Endothelial cell of hepatic sinusoid (primary cell): ENCODE measurements around the gene EGFR.
"Not testable (repeated sequence)": the region's sequence is repeated elsewhere in the genome, so short reads cannot be mapped to it uniquely, and the experiment has no call there.

ENCODE experiments used
- in situ Hi-C: cut with HindIII; loops from 2 replicates; pipeline ENCODE4 v1.10.0; 2017; ENCODE audit warnings: low sequenced_read_pairs

EGFR gene

DNA sequence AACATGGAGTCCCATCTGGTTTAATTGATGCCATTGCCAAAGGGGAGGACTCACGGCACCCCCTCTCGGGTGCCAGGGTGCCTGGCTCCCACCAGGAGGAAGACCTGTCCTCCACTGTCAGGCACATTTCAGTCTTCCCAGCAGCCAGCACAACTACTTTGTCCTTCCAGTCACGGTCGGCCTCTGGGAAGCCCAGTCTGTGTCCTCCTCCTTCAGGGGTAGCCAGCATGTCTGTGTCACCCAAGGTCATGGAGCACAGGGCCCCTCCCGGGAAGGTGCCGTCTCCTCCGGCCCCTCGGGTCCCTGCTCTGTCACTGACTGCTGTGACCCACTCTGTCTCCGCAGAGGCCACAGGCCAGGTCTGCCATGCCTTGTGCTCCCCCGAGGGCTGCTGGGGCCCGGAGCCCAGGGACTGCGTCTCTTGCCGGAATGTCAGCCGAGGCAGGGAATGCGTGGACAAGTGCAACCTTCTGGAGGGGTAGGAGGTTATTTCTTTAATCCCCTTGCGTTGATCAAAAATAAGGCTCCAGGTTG lies 142.4 kb downstream of the EGFR start:
- in situ Hi-C loops, result no loop called here

DNA sequence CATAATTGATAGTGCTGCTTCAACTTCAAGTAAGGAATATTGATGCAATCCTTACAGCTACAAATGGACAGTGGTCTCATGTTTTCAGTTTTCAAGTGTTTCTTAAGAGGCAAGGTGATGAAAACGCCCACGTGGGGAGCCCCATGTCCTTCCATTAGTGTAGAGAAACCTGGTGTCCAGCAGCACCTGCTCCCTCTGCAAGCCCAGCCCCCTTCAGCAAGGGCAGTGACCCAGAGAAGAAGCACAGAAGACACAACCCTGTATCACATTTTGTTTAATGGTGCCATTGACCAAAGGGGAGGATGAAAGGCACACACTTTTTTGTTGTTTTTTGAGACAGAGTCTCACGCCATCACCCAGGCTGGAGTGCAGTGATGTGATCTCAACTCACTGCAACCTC lies 143.7 kb downstream of the EGFR start:
- in situ Hi-C loops, result no loop called here

DNA sequence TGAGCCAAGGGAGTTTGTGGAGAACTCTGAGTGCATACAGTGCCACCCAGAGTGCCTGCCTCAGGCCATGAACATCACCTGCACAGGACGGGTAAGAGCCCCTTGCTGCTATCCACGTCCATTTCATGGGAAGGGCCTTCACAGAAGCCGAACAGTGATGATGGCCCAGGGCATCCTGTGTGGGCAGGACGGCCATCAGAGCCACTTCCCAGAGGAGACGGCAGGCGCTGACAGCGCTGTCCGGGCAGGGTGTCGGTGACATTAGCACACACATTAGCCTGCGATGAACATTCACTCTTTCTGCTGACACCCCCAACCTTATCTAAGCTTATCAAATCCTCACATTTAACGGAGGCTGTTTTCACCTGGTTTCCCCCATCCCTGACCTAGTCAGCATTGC lies 144.9 kb downstream of the EGFR start:
- in situ Hi-C loops, result no loop called here

DNA sequence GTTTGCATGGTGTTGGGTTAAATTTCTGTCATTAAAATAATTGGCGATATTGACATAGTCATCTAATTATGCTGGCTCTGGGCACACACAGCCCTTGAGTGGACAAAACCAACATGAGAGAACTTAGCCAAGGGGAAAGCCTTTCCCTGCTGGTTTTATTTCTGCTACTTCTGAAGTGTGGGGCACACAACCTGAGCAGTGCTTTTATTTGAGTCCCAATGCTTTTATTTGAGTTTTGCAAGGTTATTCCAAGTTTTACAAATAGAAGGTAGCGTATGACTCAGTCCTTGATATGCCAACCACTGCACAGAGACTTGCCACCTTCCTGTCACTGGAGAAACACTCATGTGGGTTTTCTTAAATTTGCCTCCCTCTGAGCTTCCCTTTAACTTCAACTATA lies 145.7 kb downstream of the EGFR start:
- in situ Hi-C loops, result no loop called here

DNA sequence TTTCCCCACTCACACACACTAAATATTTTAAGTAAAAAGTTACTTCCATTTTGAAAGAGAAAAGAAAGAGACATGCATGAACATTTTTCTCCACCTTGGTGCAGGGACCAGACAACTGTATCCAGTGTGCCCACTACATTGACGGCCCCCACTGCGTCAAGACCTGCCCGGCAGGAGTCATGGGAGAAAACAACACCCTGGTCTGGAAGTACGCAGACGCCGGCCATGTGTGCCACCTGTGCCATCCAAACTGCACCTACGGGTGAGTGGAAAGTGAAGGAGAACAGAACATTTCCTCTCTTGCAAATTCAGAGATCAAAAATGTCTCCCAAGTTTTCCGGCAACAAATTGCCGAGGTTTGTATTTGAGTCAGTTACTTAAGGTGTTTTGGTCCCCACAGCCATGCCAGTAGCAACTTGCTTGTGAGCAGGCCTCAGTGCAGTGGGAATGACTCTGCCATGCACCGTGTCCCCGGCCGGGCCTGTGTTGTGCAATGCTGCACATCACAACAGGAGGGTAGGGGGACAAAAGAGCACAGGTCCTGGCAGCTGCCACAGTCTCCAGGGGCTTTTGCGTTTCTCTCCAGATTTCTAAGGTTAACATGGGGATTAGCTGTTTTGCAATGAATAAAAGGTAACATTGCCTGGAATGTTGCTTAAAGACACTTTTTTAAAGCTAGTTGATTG lies 146.5 kb downstream of the EGFR start:
- in situ Hi-C loops, result no loop called here

DNA sequence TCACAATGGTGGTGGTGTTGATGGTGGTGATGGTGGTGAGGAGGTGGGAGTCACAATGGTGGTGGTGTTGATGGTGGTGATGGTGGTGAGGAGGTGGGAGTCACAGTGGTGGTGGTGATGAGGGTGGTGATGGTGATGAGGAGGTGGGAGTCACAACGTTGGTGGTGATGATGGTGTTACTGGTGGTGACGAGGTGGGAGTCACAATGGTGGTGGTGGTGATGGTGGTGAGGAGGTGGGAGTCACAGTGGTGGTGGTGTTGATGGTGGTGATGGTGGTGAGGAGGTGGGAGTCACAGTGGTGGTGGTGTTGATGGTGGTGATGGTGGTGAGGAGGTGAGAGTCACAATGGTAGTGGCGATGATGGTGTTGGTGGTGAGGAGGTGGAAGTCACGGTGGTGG lies 148.5 kb downstream of the EGFR start:
- in situ Hi-C loops, result not testable (repeated sequence)

DNA sequence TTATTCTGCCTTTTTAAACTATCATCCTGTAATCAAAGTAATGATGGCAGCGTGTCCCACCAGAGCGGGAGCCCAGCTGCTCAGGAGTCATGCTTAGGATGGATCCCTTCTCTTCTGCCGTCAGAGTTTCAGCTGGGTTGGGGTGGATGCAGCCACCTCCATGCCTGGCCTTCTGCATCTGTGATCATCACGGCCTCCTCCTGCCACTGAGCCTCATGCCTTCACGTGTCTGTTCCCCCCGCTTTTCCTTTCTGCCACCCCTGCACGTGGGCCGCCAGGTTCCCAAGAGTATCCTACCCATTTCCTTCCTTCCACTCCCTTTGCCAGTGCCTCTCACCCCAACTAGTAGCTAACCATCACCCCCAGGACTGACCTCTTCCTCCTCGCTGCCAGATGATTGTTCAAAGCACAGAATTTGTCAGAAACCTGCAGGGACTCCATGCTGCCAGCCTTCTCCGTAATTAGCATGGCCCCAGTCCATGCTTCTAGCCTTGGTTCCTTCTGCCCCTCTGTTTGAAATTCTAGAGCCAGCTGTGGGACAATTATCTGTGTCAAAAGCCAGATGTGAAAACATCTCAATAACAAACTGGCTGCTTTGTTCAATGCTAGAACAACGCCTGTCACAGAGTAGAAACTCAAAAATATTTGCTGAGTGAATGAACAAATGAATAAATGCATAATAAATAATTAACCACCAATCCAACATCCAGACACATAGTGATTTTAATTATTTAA lies 151.7 kb downstream of the EGFR start:
- in situ Hi-C loops, result no loop called here

DNA sequence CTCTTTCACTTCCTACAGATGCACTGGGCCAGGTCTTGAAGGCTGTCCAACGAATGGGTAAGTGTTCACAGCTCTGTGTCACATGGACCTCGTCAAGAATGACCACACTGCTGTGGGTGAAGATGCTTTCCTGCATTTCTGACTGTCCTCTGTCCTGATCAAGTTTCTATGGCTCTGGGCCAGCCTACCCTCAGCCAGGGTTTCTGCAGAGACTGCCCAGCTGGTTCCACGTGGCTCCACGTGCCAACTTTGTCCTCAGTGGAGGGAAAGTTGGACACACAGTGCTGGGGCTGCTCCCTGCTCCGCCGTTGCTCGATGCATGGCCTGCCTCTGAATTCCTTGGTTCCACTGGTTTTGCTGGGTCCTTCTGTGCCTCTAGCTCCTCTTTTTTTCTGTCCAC lies 152.3 kb downstream of the EGFR start:
- in situ Hi-C loops, result no loop called here

DNA sequence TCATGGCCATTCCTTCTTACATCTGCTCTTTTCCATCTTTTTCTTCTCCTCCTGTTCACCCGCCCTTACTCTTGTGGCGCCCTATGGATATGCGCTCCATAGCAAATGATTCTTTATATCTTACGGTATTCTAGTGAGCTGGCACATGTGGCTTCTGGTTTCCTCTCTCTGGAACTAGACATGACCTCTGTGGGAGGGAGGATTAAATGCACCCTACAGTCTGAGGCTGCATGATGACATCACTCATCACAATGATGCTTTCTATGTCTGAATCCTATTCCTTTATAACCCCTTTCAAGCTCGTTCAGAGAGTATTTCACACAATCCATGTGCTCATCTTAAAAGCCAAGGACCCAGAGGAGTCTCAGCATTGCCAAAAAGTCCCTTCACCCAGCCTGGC lies 153.3 kb downstream of the EGFR start:
- in situ Hi-C loops, result no loop called here

DNA sequence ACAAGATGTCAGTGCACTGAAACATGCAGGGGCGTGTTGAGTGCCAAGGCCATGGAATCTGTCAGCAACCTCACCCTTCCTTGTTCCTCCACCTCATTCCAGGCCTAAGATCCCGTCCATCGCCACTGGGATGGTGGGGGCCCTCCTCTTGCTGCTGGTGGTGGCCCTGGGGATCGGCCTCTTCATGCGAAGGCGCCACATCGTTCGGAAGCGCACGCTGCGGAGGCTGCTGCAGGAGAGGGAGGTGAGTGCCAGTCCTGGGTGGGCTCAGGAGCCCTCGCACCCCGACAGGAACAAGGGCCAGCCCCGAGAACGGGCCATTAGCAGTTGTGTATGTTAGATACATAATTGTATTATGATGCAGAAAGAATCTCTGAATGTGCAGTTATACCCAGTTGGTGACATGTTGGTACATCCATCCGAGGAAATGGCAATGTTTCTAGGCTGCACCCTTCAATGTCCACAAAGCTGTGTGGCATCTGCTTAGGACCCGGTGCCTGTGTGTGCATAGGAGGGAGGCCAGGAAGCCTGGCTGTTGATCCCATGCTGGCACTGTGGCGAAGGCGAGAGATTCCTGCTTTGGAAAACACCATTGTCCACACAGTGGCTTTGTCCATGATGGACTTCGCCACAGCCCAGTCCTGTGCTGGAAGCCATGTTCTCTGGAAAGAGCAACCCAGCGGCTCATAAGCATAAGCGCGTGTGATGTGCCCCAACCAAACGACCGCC lies 154.2 kb downstream of the EGFR start:
- in situ Hi-C loops, result no loop called here

DNA sequence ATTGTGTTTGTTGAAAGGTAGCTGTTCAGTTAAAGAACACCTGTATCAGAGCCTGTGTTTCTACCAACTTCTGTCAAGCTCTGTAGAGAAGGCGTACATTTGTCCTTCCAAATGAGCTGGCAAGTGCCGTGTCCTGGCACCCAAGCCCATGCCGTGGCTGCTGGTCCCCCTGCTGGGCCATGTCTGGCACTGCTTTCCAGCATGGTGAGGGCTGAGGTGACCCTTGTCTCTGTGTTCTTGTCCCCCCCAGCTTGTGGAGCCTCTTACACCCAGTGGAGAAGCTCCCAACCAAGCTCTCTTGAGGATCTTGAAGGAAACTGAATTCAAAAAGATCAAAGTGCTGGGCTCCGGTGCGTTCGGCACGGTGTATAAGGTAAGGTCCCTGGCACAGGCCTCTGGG lies 154.9 kb downstream of the EGFR start:
- in situ Hi-C loops, result no loop called here

DNA sequence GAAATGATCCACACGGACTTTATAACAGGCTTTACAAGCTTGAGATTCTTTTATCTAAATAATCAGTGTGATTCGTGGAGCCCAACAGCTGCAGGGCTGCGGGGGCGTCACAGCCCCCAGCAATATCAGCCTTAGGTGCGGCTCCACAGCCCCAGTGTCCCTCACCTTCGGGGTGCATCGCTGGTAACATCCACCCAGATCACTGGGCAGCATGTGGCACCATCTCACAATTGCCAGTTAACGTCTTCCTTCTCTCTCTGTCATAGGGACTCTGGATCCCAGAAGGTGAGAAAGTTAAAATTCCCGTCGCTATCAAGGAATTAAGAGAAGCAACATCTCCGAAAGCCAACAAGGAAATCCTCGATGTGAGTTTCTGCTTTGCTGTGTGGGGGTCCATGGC lies 155.6 kb downstream of the EGFR start:
- in situ Hi-C loops, result no loop called here

DNA sequence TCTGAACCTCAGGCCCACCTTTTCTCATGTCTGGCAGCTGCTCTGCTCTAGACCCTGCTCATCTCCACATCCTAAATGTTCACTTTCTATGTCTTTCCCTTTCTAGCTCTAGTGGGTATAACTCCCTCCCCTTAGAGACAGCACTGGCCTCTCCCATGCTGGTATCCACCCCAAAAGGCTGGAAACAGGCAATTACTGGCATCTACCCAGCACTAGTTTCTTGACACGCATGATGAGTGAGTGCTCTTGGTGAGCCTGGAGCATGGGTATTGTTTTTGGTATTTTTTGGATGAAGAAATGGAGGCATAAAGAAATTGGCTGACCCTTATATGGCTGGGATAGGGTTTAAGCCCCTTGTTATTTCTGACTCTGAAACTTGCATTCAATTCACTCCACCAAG lies 156.0 kb downstream of the EGFR start:
- in situ Hi-C loops, result no loop called here

DNA sequence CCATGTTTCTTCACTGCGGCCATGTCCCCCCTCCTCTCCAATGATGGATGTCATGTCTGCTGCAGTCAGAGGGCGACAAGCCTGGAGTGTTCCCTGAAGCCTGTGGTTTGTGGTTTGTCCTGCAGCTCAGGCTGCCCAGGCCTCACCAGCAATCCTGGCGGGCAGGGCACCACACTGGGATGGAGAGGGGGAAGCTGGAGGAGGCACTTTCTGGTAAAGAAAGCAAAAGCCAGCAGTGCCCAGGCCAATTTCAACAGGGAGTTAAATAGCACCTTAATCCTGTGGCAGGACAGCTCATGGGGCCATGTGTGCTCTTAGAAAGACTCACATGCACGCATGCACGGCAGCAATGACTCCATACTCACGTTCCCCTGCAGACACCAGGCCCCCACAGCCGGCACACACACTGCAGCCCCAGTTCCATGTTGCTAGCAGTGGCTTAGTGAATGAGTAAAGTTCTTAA lies 158.3 kb downstream of the EGFR start:
- in situ Hi-C loops, result no loop called here

DNA sequence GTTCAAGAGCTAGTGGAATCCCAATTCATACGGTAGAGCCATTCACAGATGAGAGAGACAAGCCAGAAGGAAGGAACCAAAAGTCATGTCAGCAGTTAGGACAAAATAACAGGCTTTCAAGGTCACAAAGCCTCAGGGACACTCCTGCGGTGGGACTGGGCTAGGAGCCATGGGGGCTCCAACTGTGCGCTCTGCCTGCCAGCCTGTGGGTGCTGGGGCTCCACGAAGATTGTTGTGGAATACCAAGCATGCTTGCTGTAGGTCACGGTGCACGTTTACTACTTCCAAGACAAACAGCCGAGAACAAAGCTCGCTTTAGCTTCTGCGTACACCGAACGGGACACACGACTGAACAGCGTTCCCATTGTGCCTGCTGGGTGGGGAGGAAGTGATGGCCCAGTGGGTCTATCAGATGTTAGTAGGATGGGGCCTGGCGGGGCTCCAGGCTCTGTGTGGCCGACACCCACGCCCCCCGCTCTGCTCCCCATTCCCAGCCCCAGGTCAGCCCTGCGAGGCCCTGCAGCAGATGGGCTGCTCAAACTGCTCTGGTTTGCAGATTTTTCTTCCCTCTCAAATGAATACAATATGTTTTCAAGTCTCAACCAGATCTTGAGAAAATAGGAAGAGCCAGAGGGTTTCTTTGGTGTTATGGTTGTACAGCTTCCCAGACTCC lies 158.9 kb downstream of the EGFR start:
- in situ Hi-C loops, result no loop called here

DNA sequence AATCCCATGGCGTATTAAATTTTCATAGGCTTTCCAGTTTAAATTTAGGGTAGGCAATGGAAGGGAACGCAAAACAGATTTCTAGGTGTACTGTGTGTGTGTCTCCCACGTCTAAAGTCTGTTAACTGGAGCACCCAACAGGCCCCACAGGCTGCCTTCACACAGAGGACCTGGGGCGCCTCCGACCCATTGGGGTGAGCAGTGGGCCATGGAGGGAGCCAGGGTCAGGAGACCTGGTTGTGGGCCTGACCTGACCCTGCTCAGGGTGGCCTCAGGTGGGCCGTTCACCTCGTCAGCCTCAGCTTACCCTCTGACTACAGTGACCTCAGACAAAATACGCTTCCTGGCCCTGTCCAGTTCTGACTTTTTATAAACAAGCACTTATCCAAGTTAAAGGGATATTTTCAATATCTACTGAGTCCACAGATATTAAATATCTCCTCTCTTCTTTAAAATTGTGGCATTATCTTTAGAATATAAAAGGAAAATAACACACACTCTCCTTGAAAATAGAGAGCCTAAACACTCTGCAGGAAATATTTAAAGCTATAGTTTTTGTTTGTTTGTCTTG lies 159.6 kb downstream of the EGFR start:
- in situ Hi-C loops, result no loop called here

DNA sequence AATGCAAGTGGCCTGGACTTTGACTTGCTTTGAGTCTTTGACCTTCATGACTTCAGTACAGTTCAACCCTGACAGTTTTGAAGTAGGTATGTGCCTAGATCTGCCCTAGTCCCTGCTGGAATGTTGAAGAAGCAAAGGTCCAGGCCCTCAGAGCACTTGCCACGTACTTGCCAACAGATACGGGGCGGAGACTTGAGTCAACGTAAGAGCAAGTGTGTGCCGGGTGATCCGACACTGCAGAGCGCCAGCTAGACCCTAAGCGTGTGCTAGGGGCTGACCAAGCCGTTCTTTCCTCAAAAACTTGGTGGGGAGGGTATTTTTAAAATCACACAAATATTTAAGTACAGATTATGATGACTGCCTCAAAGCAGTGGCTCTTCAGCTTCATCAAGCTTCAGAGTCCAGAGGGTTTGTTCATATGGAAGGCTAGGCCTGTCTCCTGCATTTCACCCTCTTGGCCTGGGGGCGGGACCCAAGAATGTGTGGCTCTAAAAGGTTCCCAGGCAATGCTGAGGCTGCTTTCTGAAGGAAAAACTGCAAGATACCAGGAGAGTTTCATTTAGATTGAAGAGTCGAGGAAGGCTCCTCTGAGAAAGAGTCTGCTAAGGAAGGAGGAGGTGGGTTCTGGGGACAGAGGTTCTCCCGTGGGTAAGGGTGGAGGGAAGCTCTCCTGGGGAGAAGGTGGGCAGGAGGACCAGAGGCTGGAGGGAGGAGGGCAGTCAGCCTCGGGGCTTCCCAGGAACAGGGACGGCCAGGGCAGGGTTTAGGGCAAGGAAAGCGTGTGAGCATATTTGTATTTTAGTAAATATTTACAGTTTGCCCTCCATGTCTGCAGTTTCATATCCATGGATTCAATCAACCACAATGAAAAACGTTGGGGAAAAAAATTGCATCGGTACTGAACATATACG lies 160.3 kb downstream of the EGFR start:
- in situ Hi-C loops, result no loop called here

DNA sequence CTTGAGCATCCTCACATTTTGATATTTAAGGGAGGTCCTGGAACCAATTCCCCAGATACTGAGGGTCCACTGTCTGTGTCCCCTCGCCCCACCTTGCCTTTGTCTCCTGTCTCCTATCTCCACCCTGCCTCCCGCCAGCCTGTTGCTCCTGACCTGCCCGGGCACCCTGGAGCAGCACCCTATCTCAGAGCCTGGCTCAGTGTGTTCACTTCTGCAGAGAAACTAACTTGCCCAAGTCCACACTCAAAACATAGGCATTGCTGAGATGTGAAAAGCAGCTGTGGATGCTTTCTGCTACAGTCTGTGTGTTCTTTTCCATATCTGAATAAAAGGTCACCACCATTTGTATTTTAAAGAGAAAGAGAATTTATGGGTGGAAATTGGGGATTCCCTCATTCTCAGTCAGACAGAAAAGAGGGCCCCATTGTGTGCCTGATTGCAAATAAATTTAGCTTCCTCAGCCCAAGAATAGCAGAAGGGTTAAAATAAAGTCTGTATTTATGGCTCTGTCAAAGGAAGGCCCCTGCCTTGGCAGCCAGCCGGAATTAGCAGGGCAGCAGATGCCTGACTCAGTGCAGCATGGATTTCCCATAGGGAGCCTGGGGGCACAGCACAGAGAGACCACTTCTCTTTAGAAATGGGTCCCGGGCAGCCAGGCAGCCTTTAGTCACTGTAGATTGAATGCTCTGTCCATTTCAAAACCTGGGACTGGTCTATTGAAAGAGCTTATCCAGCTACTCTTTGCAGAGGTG lies 161.3 kb downstream of the EGFR start:
- in situ Hi-C loops, result no loop called here

DNA sequence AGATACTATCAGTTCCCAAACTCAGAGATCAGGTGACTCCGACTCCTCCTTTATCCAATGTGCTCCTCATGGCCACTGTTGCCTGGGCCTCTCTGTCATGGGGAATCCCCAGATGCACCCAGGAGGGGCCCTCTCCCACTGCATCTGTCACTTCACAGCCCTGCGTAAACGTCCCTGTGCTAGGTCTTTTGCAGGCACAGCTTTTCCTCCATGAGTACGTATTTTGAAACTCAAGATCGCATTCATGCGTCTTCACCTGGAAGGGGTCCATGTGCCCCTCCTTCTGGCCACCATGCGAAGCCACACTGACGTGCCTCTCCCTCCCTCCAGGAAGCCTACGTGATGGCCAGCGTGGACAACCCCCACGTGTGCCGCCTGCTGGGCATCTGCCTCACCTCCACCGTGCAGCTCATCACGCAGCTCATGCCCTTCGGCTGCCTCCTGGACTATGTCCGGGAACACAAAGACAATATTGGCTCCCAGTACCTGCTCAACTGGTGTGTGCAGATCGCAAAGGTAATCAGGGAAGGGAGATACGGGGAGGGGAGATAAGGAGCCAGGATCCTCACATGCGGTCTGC lies 162.2 kb downstream of the EGFR start:
- in situ Hi-C loops, result no loop called here
